GM18511 (cell line): ENCODE results near the gene ZZZ3.
"Not testable (repeated sequence)": the region's sequence is repeated elsewhere in the genome, so short reads cannot be mapped to it uniquely, and the experiment has no call there.

ENCODE experiments used
- ATAC-seq: cut with Tn5 transposase; IDR thresholded peaks from one replicate; pipeline ENCODE4 v1.9.1; 2021; ENCODE audit warnings: mild to moderate bottlenecking, moderate library complexity; ENCODE audit not compliant: unreplicated experiment

Gene ZZZ3

GRCh38 chr1:77682460-77683159 lies at the start of gene ZZZ3:
Gene ZZZ3 (minus strand): TSS chr1:77682658. CDS start chr1:77633354, 49,304 bp downstream.
- ATAC-seq, result peak; percentile 78

GRCh38 chr1:77732090-77732489 lies 49.6 kb upstream of the ZZZ3 start:
- ATAC-seq, result no peak

- no peak for ATAC-seq
These were observed 43.2 kb upstream of the ZZZ3 start for GRCh38 chr1:77725706-77726105.

- ATAC-seq, result no peak
These were observed 35.7 kb upstream of the ZZZ3 start for GRCh38 chr1:77718181-77718580.

- no peak for ATAC-seq
These were observed 33.6 kb upstream of the ZZZ3 start for GRCh38 chr1:77716065-77716464.

- ATAC-seq, result no peak
These were observed 27.3 kb upstream of the ZZZ3 start for GRCh38 chr1:77709727-77710126.

GRCh38 chr1:77706321-77706720 lies 23.9 kb upstream of the ZZZ3 start:
- ATAC-seq, result no peak

GRCh38 chr1:77704736-77705135 lies 22.3 kb upstream of the ZZZ3 start:
- no peak for ATAC-seq

- ATAC-seq, result not testable (repeated sequence)
These were observed 17.2 kb upstream of the ZZZ3 start for GRCh38 chr1:77699673-77700072.

- ATAC-seq, result no peak
These were observed 15.0 kb upstream of the ZZZ3 start for GRCh38 chr1:77697441-77697840.

- peak; percentile 70 for ATAC-seq
These were observed 6.5 kb upstream of the ZZZ3 start for GRCh38 chr1:77688939-77689338.

- no peak for ATAC-seq
These were observed 5.1 kb upstream of the ZZZ3 start for GRCh38 chr1:77687519-77687906.

GRCh38 chr1:77686796-77687518 lies 4.5 kb upstream of the ZZZ3 start:
- ATAC-seq, result no peak

- ATAC-seq, result peak; percentile 76
These were observed 996 bp upstream of the ZZZ3 start for GRCh38 chr1:77683160-77684148.

- ATAC-seq, result no peak
These were observed 2.3 kb downstream of the ZZZ3 start for GRCh38 chr1:77680173-77680572.

- ATAC-seq, result no peak
These were observed 3.5 kb downstream of the ZZZ3 start for GRCh38 chr1:77678660-77679610.

GRCh38 chr1:77674807-77675206 lies 7.7 kb downstream of the ZZZ3 start:
- not testable (repeated sequence) for ATAC-seq

- no peak for ATAC-seq
These were observed 8.6 kb downstream of the ZZZ3 start for GRCh38 chr1:77673716-77674355.

GRCh38 chr1:77673030-77673429 lies 9.4 kb downstream of the ZZZ3 start:
- no peak for ATAC-seq

GRCh38 chr1:77672374-77672773 lies 10.1 kb downstream of the ZZZ3 start:
- ATAC-seq, result peak; percentile 37
